Measurements from ENCODE around the gene OR2Y1.

OR2Y1 gene

DNA sequence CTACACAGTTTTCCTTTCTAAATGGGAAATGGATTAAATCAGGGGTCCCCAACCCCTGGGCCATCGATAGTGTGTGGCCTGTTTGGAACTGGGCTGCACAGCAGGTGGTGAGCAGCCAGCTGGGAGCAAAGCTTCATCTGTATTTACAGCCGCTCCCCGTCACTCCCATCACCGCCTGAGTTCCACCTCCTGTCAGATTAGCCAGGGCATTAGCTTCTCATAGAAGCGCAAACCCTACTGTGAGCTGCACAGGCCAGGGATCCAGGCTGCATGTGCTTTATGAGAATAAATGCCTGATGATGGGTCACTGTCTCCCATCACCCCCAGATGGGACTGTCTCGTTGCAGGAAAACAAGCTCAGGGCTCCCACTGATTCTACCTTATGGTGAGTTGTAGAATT lies 49.3 kb downstream of the OR2Y1 start:
- no peaks in the 10 kb centered on the region for H3K9me3 ChIP-seq (ENCODE audit: control insufficient read depth, low read length)
- no peak overlapping the region for H3K4me3 ChIP-seq (ENCODE audit: low read length)
- peaks cover 3% of the 10 kb centered on the region for H3K27me3 ChIP-seq (ENCODE audit: control insufficient read depth, insufficient read depth, low read length)
- no peaks in the 10 kb centered on the region for H3K36me3 ChIP-seq (ENCODE audit: control insufficient read depth, insufficient read depth, low read length)
- H3K4me1 ChIP-seq (ENCODE audit: control insufficient read depth, insufficient read depth, low read length) = no peaks in the 10 kb centered on the region
- H3K9ac ChIP-seq (ENCODE audit: low read length) = no peak overlapping the region

GRCh38 chr5:180689775-180690174 lies 50.1 kb downstream of the OR2Y1 start:
- Histone ChIP-seq H3K27me3 (ENCODE audit: control insufficient read depth, insufficient read depth, low read length) (peaks cover 3% of the 10 kb centered on the region), H3K4me3 (ENCODE audit: low read length) (no peak overlapping the region), H3K36me3 (ENCODE audit: control insufficient read depth, insufficient read depth, low read length) (no peaks in the 10 kb centered on the region), H3K9me3 (ENCODE audit: control insufficient read depth, low read length) (no peaks in the 10 kb centered on the region), H3K4me1 (ENCODE audit: control insufficient read depth, insufficient read depth, low read length) (no peaks in the 10 kb centered on the region), H3K9ac (ENCODE audit: low read length) (no peak overlapping the region)
